ENCODE data around the gene CDC34. TPM values are rescaled to one million over a fixed set of nuclear protein-coding genes. Genes with fewer than 3 reads are reported as not detected.

The CDC34 gene
- total and polyA plus RNA-seq, 9 of the 15 experiments (the other 6 are each of a cell fraction or from before 2014, with no cell fraction given): 0.80 to 203 (median 65.5) TPM

- no peak for TF ChIP-seq CEBPZ (IDR thresholded peaks at IDR 0.05; ENCODE audit: borderline replicate concordance, low read depth, low read length)
- TF ChIP-seq FIP1L1 (IDR thresholded peaks at IDR 0.05; ENCODE audit: low read depth, low read length, poor library complexity, severe bottlenecking): peak; percentile 34
- TF ChIP-seq CEBPG (CRISPR knock-in tag; IDR thresholded peaks at IDR 0.05): no peak
- TF ChIP-seq CEBPG (tag; conservative IDR thresholded peaks at IDR 0.05 in 1 of 2, IDR thresholded peaks at IDR 0.05 in 1 of 2): no peak
- TF ChIP-seq DPF2 (IDR thresholded peaks at IDR 0.05): 0 out of 2 replicates have a peak, but pooled peaks have one; percentile 15
- no peak for TF ChIP-seq THRA (IDR thresholded peaks at IDR 0.05)
- TF ChIP-seq POU5F1 (IDR thresholded peaks at IDR 0.05; ENCODE audit: borderline replicate concordance, low read depth, low read length, partially characterized antibody): no peak
- peak; percentile 77 for TF ChIP-seq ATF7 (IDR thresholded peaks at IDR 0.05)
- TF ChIP-seq ZNF76 (CRISPR knock-in tag; IDR thresholded peaks at IDR 0.05; ENCODE audit: borderline replicate concordance): no peak
- TF ChIP-seq ZFX (CRISPR knock-in tag; IDR thresholded peaks at IDR 0.05): peak; percentile 66; the same call in 1 of the 2 replicates
- 0 out of 2 replicates have a peak, but pooled peaks have one; percentile 36 for TF ChIP-seq TFAP4 (CRISPR knock-in tag; IDR thresholded peaks at IDR 0.05; ENCODE audit: borderline replicate concordance)
- peak; percentile 98 for TF ChIP-seq ZBTB33 (CRISPR knock-in tag; IDR thresholded peaks at IDR 0.05)
- TF ChIP-seq NRF1 (conservative IDR thresholded peaks at IDR 0.05 in 1 of 2, IDR thresholded peaks at IDR 0.05 in 1 of 2): peak; percentile 47 to 50; a peak in 3 of 4 replicates
- no peak for TF ChIP-seq ZNF146 (CRISPR knock-in tag; IDR thresholded peaks at IDR 0.05; ENCODE audit: unreplicated experiment)
Observed at GRCh38 chr19:512547-513365, 18.8 kb upstream of the CDC34 start (continued).

Measured in K562 (cell line).